Right lobe of liver (tissue), 5 donors: Measurements from ENCODE around the gene GALNT7. TPM values are rescaled to one million over a fixed set of nuclear protein-coding genes. Genes with fewer than 3 reads are reported as not detected.

Source experiments
- microRNA counts: library from miRNA; unstranded; fragments of <30 nt; microRNA quantifications from one replicate; lab custom pipeline; 2016
- microRNA-seq, 2 donors: library from miRNA; unstranded; fragments of <30 nt; microRNA quantifications; one replicate each; pipeline ENCODE4, GENCODE V29; 2019 to 2020
- small RNA-seq, 2 experiments: library from RNA; depleted of rRNA; stranded (forward); fragments of <200 nt; gene quantifications; one replicate each; pipeline ENCODE3, GENCODE V24; 2016
- total RNA-seq, 6 experiments: library from RNA; depleted of rRNA in 2 of 6; stranded (reverse); fragments of >200 nt in 2 of 6; fragmentation: NEBNext Ultra II Directional in 3 of 6; extraction: Animal tissue kit (Norgen Biotek cat#: 25700) in 3 of 6; gene quantifications; one replicate each; pipeline versions ENCODE4 v1.1.0 to v1.2.4, GENCODE V29; 2016 to 2023
- donor health status: DM: no; HTN: no; CAD: no.
- donor health status: DM: no; HTN: no; CAD: no.
- donor health status: DM: no; HTN: yes; CAD: no.
- donor health status: DM: no; HTN: yes; CAD: no.

GALNT7 gene
- total RNA-seq, 6 experiments from 2014 or later, result 0.62 to 2.2 (median 1.4) TPM

MicroRNA genes within 50 kb of the gene (microRNA counts, 767-probe panel; counts per million panel counts)
- 237 counts per million for microRNA hsa-miR-548t-5p (lab: Ali Mortazavi, UCI)

Small RNA genes within 50 kb of the gene (microRNA-seq; reads per million reads assigned to microRNA genes)
- 0 reads per million in 2 donors for gene MIR548T

Small RNA genes within 50 kb of the gene (small RNA-seq; reads per million reads assigned to genes)
- gene MIR548T (0 reads per million in 2 experiments), gene RN7SL253P (0 reads per million in 2 experiments)

Other genes starting within 250 kb of the GALNT7 start
- 10 to 100 TPM in 3 of 6 experiments, 1 to 10 TPM in 3; 6.1 to 13.5 (median 9.2) TPM for gene HMGB2, start 165.5 kb downstream of the GALNT7 start, total RNA-seq
- 10 to 100 TPM in 2 of 6 experiments, 1 to 10 TPM in 4; 3.5 to 12.8 (median 7.7) TPM for gene SAP30, start 202.1 kb downstream of the GALNT7 start, total RNA-seq
- not detected for gene SCRG1, start 230.3 kb downstream of the GALNT7 start, total RNA-seq